Measurements from ENCODE around the gene TMIE. TPM values are rescaled to one million over a fixed set of nuclear protein-coding genes. Genes with fewer than 3 reads are reported as not detected.
"Not testable (repeated sequence)": the region's sequence is repeated elsewhere in the genome, so short reads cannot be mapped to it uniquely, and the experiment has no call there.

Gene TMIE
- total and polyA plus RNA-seq, 2 donors = 0.26 to 1.0 TPM

- 91% methylated on average over 4 of the region's 4 CpGs for WGBS
These were observed 47.9 kb downstream of the TMIE start for GRCh38 chr3:46749129-46749528.

GRCh38 chr3:46750555-46751038 lies 49.4 kb downstream of the TMIE start:
- no peak overlapping the region for H3K4me3 ChIP-seq (ENCODE audit: low read depth, low read length)
- no peaks in the 10 kb centered on the region for H3K36me3 ChIP-seq (ENCODE audit: insufficient read depth)
- 89% methylated on average over 41 of the region's 41 CpGs for WGBS
- no peak overlapping the region for H3K27ac ChIP-seq (ENCODE audit: low read depth)
- DNase-seq (ENCODE audit: extremely low spot score) = no peak
- no peaks in the 10 kb centered on the region for H3K4me1 ChIP-seq (ENCODE audit: insufficient read depth)

More at GRCh38 chr3:46749129-46749528, 47.9 kb downstream of the TMIE start:
- Histone ChIP-seq H3K27ac (ENCODE audit: low read depth) (no peak overlapping the region), H3K4me3 (ENCODE audit: low read depth, low read length) (no peak overlapping the region), H3K36me3 (ENCODE audit: insufficient read depth) (no peaks in the 10 kb centered on the region), H3K4me1 (ENCODE audit: insufficient read depth) (no peaks in the 10 kb centered on the region)
- DNase-seq (ENCODE audit: extremely low spot score) = no peak

DNA sequence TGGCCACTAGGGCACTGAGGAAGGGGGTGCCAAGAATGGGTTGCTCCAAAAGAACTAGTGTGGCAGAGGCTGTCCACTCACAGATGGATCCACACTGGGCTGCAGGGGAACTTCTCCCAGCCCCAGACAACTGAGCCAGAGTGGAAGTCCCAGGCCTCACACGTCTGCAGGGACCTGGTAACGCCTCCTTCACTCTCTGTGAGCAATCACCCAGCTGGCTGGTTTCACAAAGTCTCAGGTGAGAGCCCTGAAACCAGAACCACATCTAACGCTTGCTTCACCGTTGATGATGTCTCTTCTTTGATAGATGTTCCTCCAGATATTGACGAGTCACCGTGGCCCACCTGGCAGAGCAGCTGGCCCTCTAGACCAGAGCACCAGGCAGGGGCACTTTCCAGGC lies 51.9 kb downstream of the TMIE start:
- H3K4me3 ChIP-seq (ENCODE audit: low read depth, low read length); H3K36me3 ChIP-seq (ENCODE audit: insufficient read depth); DNase-seq (ENCODE audit: extremely low spot score); H3K4me1 ChIP-seq (ENCODE audit: insufficient read depth); H3K27ac ChIP-seq (ENCODE audit: low read depth): not testable (repeated sequence)
- 83% methylated on average over 6 of the region's 6 CpGs for WGBS

GRCh38 chr3:46755646-46756045 lies 54.5 kb downstream of the TMIE start:
- no peak overlapping the region for H3K4me3 ChIP-seq (ENCODE audit: low read depth, low read length)
- DNase-seq (ENCODE audit: extremely low spot score) = no peak
- whole genome bisulfite sequencing = 90% methylated on average over 6 of the region's 6 CpGs
- H3K4me1 ChIP-seq (ENCODE audit: insufficient read depth) = no peaks in the 10 kb centered on the region
- no peak overlapping the region for H3K27ac ChIP-seq (ENCODE audit: low read depth)
- no peaks in the 10 kb centered on the region for H3K36me3 ChIP-seq (ENCODE audit: insufficient read depth)

GRCh38 chr3:46756642-46757041 lies 55.5 kb downstream of the TMIE start:
- Histone ChIP-seq H3K4me1 (ENCODE audit: insufficient read depth) (no peaks in the 10 kb centered on the region), H3K36me3 (ENCODE audit: insufficient read depth) (no peaks in the 10 kb centered on the region), H3K27ac (ENCODE audit: low read depth) (no peak overlapping the region), H3K4me3 (ENCODE audit: low read depth, low read length) (no peak overlapping the region)
- DNase-seq (ENCODE audit: extremely low spot score) = no peak
- 90% methylated on average over 31 of the region's 31 CpGs for WGBS

DNA sequence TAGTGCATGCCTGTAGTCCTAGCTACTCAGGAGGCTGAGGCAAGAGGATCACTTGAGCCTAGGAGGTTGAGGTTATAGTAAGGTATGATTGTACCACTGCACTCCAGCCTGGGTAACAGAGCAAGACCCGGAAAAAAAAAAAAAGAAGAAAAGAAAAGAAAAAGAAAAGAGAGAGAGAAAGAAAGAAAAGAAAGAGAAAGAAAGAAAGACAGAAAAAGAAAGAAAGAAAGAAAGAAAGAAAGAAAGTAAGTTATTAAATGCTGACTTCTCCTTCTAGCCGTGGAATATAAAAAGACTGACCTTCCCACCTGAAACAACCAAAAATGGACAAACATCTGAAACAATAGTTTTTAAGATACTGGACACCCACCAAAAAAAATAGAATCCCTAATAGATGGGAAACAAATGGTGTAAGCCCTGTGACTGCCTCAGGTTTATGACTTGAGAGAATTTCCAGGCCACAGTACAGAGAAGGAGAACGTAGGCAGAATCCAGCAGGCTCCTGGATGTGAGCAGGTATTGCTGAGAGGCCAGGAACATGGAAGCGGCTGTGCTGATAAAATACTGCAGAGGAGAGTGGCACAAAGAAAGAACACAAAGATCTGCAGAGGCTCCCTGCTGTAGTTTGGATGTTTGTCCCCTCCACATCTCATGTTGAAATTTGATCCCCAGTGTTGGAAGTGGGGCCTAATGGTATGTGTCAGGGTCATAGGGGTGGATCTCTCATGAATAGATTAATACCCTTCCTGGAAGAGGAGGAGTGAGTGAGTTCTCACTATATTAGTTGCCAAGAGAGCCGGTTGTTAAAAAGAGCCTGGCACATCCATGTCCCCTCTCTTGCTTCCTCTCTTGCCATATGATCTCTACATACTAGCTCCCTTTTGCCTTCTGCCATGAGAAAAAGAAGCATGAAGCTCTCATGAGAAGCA lies 58.3 kb downstream of the TMIE start:
- Histone ChIP-seq H3K4me1 (ENCODE audit: insufficient read depth) (no peaks in the 10 kb centered on the region), H3K36me3 (ENCODE audit: insufficient read depth) (no peaks in the 10 kb centered on the region), H3K4me3 (ENCODE audit: low read depth, low read length) (no peak overlapping the region), H3K27ac (ENCODE audit: low read depth) (no peak overlapping the region)
- no peak for DNase-seq (ENCODE audit: extremely low spot score)
- WGBS = 67% methylated on average over 5 of the region's 5 CpGs

Small RNA genes lying within 50 kb of the gene (small RNA-seq; reads per million reads assigned to genes)
- not detected for gene PRSS45

Other genes with a start within 250 kb of the TMIE start
- gene LTF, start 236.5 kb upstream of the TMIE start, total RNA-seq = 3.3 TPM
- 0.66 TPM for gene LTF, start 236.5 kb upstream of the TMIE start, polyA plus RNA-seq
- gene RTP3, start 203.4 kb upstream of the TMIE start, total RNA-seq = not detected
- not detected for gene RTP3, start 203.4 kb upstream of the TMIE start, polyA plus RNA-seq
- 4.3 TPM for gene LRRC2, start 135.1 kb upstream of the TMIE start, total RNA-seq
- 4.2 TPM for gene LRRC2, start 135.1 kb upstream of the TMIE start, polyA plus RNA-seq
- not detected for gene FAM240A, start 88.9 kb upstream of the TMIE start, total RNA-seq
- not detected for gene FAM240A, start 88.9 kb upstream of the TMIE start, polyA plus RNA-seq
- 10.4 TPM for gene ALS2CL, start 7.7 kb upstream of the TMIE start, total RNA-seq
- gene ALS2CL, start 7.7 kb upstream of the TMIE start, polyA plus RNA-seq = 10.6 TPM
- 0.26 TPM for gene PRSS50, start 16.5 kb downstream of the TMIE start, total RNA-seq
- gene PRSS50, start 16.5 kb downstream of the TMIE start, polyA plus RNA-seq = 0.10 TPM
- gene MYL3, start 162.1 kb downstream of the TMIE start, total RNA-seq = 19.8 TPM
- 4.0 TPM for gene MYL3, start 162.1 kb downstream of the TMIE start, polyA plus RNA-seq
- 11.5 TPM for gene PTH1R, start 176.3 kb downstream of the TMIE start, total RNA-seq
- 26.4 TPM for gene PTH1R, start 176.3 kb downstream of the TMIE start, polyA plus RNA-seq